ENCODE results near the gene CX3CR1. TPM values are rescaled to one million over a fixed set of nuclear protein-coding genes. Genes with fewer than 3 reads are reported as not detected.

The CX3CR1 gene
- total RNA-seq, 4 donors from 2014 or later, result 1.1 to 7.6 (median 2.1) TPM; not detected in 1

GRCh38 chr3:39220407-39221140 is 59.3 kb downstream of the CX3CR1 start:
- intact Hi-C loops (cut with DNase I; ENCODE audit: low total_unique reads), result no loop called here
- H3K27me3 ChIP-seq, result no peaks in the 10 kb centered on the region
- no peak overlapping the region for H3K4me3 ChIP-seq
- no peaks in the 10 kb centered on the region for H3K4me1 ChIP-seq
- DNase-seq, result no peak
- H3K9me3 ChIP-seq, result no peaks in the 10 kb centered on the region
- H3K27ac ChIP-seq, result no peak overlapping the region
- no peaks in the 10 kb centered on the region for H3K36me3 ChIP-seq
- TF ChIP-seq POLR2A (IDR thresholded peaks at IDR 0.05) (no peak), CTCF (IDR thresholded peaks at IDR 0.05) (no peak)

GRCh38 chr3:39219702-39220101 is 60.1 kb downstream of the CX3CR1 start:
- H3K36me3 ChIP-seq, result no peaks in the 10 kb centered on the region
- DNase-seq, result no peak
- no peaks in the 10 kb centered on the region for H3K4me1 ChIP-seq
- H3K9me3 ChIP-seq, result no peaks in the 10 kb centered on the region
- intact Hi-C loops (cut with DNase I; ENCODE audit: low total_unique reads), result no loop called here
- H3K27me3 ChIP-seq, result no peaks in the 10 kb centered on the region
- no peak for TF ChIP-seq POLR2A (IDR thresholded peaks at IDR 0.05)
- H3K4me3 ChIP-seq, result no peak overlapping the region
- H3K27ac ChIP-seq, result no peak overlapping the region

GRCh38 chr3:39216176-39216790 is 63.6 kb downstream of the CX3CR1 start:
- TF ChIP-seq POLR2A (IDR thresholded peaks at IDR 0.05), result no peak
- TF ChIP-seq CTCF (IDR thresholded peaks at IDR 0.05), result no peak
- DNase-seq, result no peak
- H3K4me3 ChIP-seq, result no peak overlapping the region
- H3K27ac ChIP-seq, result no peak overlapping the region
- H3K36me3 ChIP-seq, result no peaks in the 10 kb centered on the region
- intact Hi-C loops (cut with DNase I; ENCODE audit: low total_unique reads), result no loop called here
- H3K9me3 ChIP-seq, result no peaks in the 10 kb centered on the region
- H3K27me3 ChIP-seq, result no peaks in the 10 kb centered on the region
- H3K4me1 ChIP-seq, result no peaks in the 10 kb centered on the region

- no peaks in the 10 kb centered on the region for H3K9me3 ChIP-seq
- no peaks in the 10 kb centered on the region for H3K36me3 ChIP-seq
- no peak overlapping the region for H3K4me3 ChIP-seq
- no peak for DNase-seq
- TF ChIP-seq CTCF (IDR thresholded peaks at IDR 0.05) (no peak), POLR2A (IDR thresholded peaks at IDR 0.05) (no peak)
- intact Hi-C loops (cut with DNase I; ENCODE audit: low total_unique reads), result no loop called here
- H3K27me3 ChIP-seq, result no peaks in the 10 kb centered on the region
- no peak overlapping the region for H3K27ac ChIP-seq
- H3K4me1 ChIP-seq, result no peaks in the 10 kb centered on the region
Observed at GRCh38 chr3:39213613-39214012, 66.2 kb downstream of the CX3CR1 start.

Other genes starting within 250 kb of the CX3CR1 start
- gene SCN11A, start 228.1 kb downstream of the CX3CR1 start, total RNA-seq, result 1 to 10 TPM in 1 of 4 donors, under 1 TPM in 1, not detected in 2; 0.12 to 1.8 TPM
- gene WDR48, start 228.0 kb downstream of the CX3CR1 start, total RNA-seq, result 10 to 100 TPM; 28.4 to 84.4 (median 37.0) TPM
- gene GORASP1, start 172.4 kb downstream of the CX3CR1 start, total RNA-seq, result 10 to 100 TPM; 32.3 to 73.4 (median 47.5) TPM
- gene TTC21A, start 172.4 kb downstream of the CX3CR1 start, total RNA-seq, result 10 to 100 TPM in 1 of 4 donors, 1 to 10 TPM in 3; 2.8 to 16.3 (median 6.1) TPM
- 10 to 100 TPM; 23.6 to 79.7 (median 55.0) TPM for gene CSRNP1, start 126.4 kb downstream of the CX3CR1 start, total RNA-seq
- under 1 TPM in 2 of 4 donors, not detected in 2; 0.06 to 0.07 TPM for gene XIRP1, start 87.4 kb downstream of the CX3CR1 start, total RNA-seq
- not detected for gene CCR8, start 49.7 kb upstream of the CX3CR1 start, total RNA-seq
- 10 to 100 TPM; 22.6 to 30.3 (median 26.7) TPM for gene SLC25A38, start 103.3 kb upstream of the CX3CR1 start, total RNA-seq
- 1,000 to 10,000 TPM in 3 of 4 donors, 100 to 1,000 TPM in 1; 824 to 1,988 (median 1,203) TPM for gene RPSA, start 126.7 kb upstream of the CX3CR1 start, total RNA-seq
- gene MOBP, start 187.6 kb upstream of the CX3CR1 start, total RNA-seq, result under 1 TPM in 1 of 4 donors, not detected in 3; 0.43 TPM

Measured in uterus (tissue), 4 donors.